KBM-7 (cell line): ENCODE results near the gene KCNRG.

Source experiments
- DNase-seq: peaks from one replicate; pipeline ENCODE4 v3.0.0-alpha.2; 2015
- in situ Hi-C: fragments of 300-500 bp; cut with MboI; formaldehyde crosslinking; loops from 2 replicates; pipeline ENCODE4 v1.14.3; 2020; ENCODE audit warnings: low sequenced_read_pairs, low pct_unique_long_range_greater_than_20kb, mixed read lengths

Gene KCNRG

GRCh38 chr13:49998714-49999624 lies 16.3 kb upstream of the KCNRG start:
- in situ Hi-C loops: loop anchor here (25.0 kb wide), 2 partner anchors 913 to 1063 kb away; partner anchors contain the start of gene RNASEH2B
- DNase-seq: no peak

DNA sequence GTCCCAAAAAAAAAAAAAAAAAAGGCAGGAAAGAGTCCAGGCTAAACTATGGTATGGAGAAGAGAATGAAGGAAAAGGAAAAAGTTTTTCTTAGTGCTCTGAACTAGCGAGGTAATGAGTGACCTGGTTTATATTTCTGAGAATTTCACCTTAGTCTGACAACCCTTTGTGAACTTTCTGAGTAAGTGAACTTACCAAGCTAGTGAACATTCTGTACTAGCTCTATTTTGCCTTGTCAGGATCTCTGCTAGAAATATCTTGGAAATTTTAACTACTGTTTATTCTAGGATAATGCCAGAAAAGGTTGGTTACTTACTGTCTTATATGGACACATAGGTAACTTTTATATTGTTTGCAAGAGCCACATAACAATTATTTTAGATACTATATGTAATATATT lies 14.0 kb upstream of the KCNRG start:
- in situ Hi-C loops: no loop called here
- no peak for DNase-seq

DNA sequence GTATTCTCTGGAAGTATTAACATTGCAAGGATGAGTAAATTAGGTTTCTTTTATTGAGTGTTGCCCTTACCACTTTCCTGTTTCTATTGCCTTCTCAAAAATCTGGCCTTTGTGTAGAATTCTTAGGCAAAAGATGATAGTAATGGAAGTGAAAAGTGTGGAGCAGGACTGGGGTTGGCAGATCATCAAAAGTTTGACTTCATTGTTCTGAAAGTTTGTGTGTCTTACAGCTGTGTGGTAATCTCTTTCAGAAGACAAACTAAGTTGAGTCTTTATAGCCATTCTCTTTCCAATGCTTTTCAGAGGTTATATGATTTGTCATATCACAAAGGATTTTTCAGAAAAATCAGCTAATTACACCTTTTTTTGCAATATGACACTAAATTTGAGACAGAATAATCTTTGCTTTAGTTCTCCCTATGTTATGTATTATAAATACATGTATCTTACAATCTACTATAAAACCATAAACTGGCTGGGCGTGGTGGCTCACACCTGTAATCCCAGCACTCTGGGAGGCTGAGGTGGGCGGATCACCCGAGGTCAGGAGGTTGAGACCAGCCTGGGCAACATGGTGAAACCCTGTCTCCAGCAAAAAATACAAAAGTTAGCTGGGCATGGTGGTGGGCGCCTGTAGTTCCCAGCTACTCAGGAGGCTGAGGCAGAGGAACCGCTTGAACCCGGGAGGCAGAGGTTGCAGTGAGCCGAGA lies 8.7 kb upstream of the KCNRG start:
- no peak for DNase-seq
- in situ Hi-C loops: no loop called here

- in situ Hi-C loops: no loop called here
- no peak for DNase-seq
Measured at GRCh38 chr13:50011461-50011860, 3.8 kb upstream of the KCNRG start.

GRCh38 chr13:50012396-50013169 lies 2.7 kb upstream of the KCNRG start:
- DNase-seq: no peak
- in situ Hi-C loops: no loop called here

GRCh38 chr13:50014386-50014785 lies 858 bp upstream of the KCNRG start:
- in situ Hi-C loops: no loop called here
- no peak for DNase-seq

DNA sequence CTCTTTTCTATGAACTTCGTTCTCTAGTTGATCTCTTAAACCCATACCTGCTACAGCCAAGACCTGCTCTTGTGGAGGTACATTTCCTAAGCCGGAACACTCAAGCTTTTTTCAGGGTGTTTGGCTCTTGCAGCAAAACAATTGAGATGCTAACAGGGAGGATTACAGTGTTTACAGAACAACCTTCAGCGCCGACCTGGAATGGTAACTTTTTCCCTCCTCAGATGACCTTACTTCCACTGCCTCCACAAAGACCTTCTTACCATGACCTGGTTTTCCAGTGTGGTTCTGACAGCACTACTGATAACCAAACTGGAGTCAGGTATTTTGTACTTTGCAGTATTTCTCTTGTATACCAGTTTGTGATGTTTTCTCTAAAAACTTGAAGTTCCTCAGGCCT lies 506 bp downstream of the KCNRG start:
- in situ Hi-C loops: no loop called here
- no peak for DNase-seq

- DNase-seq: no peak
- in situ Hi-C loops: no loop called here
Measured at GRCh38 chr13:50016444-50016843, 1.2 kb downstream of the KCNRG start.

DNA sequence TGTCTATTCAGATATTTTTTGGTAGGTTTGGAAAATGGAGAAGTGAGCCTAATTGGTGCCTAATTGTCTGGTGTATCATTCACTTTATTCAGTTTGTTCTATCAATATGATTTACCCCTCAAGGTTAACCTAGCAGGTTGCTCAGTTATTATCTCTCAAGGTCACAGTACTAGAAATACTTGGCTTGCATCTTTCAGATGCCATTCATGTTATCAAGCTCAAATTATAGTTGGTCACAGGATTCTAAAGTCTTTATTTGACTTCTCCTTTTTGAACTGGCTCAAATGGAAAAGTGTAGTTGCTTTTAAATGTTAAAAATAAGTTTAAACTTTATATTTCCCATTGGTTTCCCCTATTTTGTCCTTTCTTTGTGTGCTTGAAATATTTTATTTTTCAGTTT lies 2.6 kb downstream of the KCNRG start:
- no peak for DNase-seq
- in situ Hi-C loops: no loop called here

DNA sequence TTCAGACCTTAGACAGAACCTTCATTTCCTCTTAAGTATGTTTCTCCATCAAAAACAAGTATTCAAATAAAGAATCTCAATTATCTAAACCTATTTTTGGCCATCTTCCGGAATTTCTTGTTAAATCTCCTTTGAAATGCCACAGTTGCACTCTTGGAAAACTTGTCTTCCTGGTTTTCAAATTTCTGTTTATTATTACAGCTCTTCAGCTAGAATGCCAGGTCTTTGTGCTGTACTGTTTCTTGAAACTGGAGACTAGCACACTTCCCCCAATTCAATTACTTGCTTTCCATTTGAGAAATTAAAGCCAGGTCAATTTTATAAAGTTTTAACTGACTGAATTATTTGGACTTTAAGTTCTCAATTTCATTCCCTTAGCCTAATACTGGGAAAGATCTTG lies 10.2 kb downstream of the KCNRG start:
- in situ Hi-C loops: no loop called here
- DNase-seq: no peak

- in situ Hi-C loops: no loop called here
- no peak for DNase-seq
Measured at GRCh38 chr13:50026788-50027473, 11.7 kb downstream of the KCNRG start.

DNA sequence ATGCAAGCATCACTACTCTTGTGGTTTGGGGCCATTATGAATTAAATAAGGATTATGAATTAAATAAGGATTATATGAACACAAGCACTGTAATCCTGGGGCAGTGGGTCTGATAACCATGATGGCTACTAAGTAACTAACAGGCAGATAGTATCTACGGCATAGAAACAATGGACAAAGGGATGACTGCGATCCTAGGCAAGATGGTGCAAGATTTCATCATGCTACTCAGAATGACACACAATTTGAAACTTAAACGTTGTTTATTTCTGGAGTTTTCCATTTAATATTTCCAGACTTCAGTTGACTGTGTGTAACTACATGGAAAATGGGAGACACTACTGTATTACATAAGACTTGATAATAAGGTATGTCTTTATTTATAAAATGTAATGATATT lies 15.1 kb downstream of the KCNRG start:
- in situ Hi-C loops: no loop called here
- no peak for DNase-seq

- in situ Hi-C loops: no loop called here
Measured at GRCh38 chr13:50033725-50034124, 18.5 kb downstream of the KCNRG start.

DNA sequence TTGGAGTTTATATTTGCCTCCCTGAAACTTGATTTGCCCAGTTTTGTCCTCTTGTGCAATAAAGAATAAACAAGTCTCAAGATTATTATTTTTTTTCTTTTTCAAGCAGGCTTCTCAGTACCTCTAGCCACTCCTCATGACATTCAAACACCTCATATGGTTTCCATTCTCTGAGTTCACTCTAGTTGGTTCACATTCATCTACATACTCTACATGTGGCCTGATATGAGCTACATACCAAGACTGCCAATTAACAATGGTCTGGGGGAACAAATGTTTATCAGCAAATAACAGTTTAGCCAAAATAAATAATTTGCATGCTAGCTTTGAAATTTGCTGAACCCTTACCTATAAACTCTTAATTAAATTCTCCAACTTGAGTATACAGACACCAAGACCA lies 22.5 kb downstream of the KCNRG start:
- DNase-seq: no peak

More at GRCh38 chr13:50033725-50034124, 18.5 kb downstream of the KCNRG start:
- no peak for DNase-seq

GRCh38 chr13:50038266-50038665 lies 23.0 kb downstream of the KCNRG start:
- in situ Hi-C loops: no loop called here

More for the DNA sequence above, 22.5 kb downstream of the KCNRG start:
- in situ Hi-C loops: no loop called here

GRCh38 chr13:50052478-50052877 lies 37.2 kb downstream of the KCNRG start:
- in situ Hi-C loops: no loop called here
- DNase-seq: no peak

More at GRCh38 chr13:50038266-50038665, 23.0 kb downstream of the KCNRG start:
- no peak for DNase-seq

GRCh38 chr13:50053844-50054243 lies 38.6 kb downstream of the KCNRG start:
- in situ Hi-C loops: no loop called here
- DNase-seq: no peak

GRCh38 chr13:50055454-50055853 lies 40.2 kb downstream of the KCNRG start:
- no peak for DNase-seq
- in situ Hi-C loops: no loop called here

DNA sequence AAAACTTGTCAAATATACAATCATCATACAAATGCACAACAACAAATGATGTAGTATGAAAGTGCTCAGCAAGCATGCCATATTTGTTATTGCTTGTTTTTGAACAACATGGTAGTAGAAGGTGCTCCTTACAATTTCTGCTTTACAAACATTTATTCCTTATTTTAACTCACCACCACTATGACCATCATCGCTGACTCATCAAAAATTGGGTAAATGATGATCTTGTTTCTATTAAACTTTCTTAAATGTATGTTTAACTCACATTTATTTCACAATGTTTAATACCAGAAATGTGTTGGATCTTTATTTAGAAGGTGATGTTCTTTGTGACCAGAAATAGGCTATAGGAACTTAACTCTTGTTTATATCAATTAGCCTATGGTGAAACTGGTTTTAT lies 45.5 kb downstream of the KCNRG start:
- in situ Hi-C loops: no loop called here
- no peak for DNase-seq
